Bronchial epithelial cell (primary cell): ENCODE data around the gene DNAH1. TPM values are rescaled to one million over a fixed set of nuclear protein-coding genes. Genes with fewer than 3 reads are reported as not detected.

Experiments
- DNase-seq: peaks from one replicate; pipeline ENCODE4 v3.0.0-alpha.2; 2010; ENCODE audit warnings: low read depth
- FAIRE-seq: peaks from 2 replicates; lab custom pipeline; 2011; peaks lifted over from hg19 to GRCh38; lab: Jason Lieb, UNC
- H3K27me3 ChIP-seq: 2 replicates; pipeline ENCODE4 v1.5.1; 2011; ENCODE audit warnings: low read length; ENCODE audit not compliant: control insufficient read depth, insufficient read depth
- H3K36me3 ChIP-seq: 2 replicates; pipeline ENCODE4 v1.5.1; 2011; ENCODE audit warnings: low read length; ENCODE audit not compliant: control insufficient read depth, insufficient read depth
- H3K4me3 ChIP-seq: 2 replicates; pipeline ENCODE4 v1.5.1; 2011; ENCODE audit warnings: mild to moderate bottlenecking, low read depth, low read length, control low read depth
- CTCF ChIP-seq: IDR thresholded peaks from 2 replicates; pipeline ENCODE4 v1.5.1; 2011; ENCODE audit warnings: mild to moderate bottlenecking, moderate library complexity, low read length, control low read depth, inconsistent platforms; ENCODE audit not compliant: insufficient read depth, severe bottlenecking
- total RNA-seq: library from RNA; depleted of rRNA; stranded (reverse); fragments of >200 nt; gene quantifications from 2 replicates; pipeline ENCODE4 v1.2.1, GENCODE V29; 2014

DNAH1 gene
- total RNA-seq, 1 donor from 2014 or later, result 0.79 TPM

- H3K27me3 ChIP-seq, result no peaks in the 10 kb centered on the region
- H3K36me3 ChIP-seq, result no peaks in the 10 kb centered on the region
- FAIRE-seq (no peak), DNase-seq (no peak)
- TF ChIP-seq CTCF, result no peak
- no peak overlapping the region for H3K4me3 ChIP-seq
Measured at GRCh38 chr3:52341123-52341522, 25.0 kb downstream of the DNAH1 start.

GRCh38 chr3:52343946-52344600, 28.0 kb downstream of the DNAH1 start:
- FAIRE-seq, result peak; percentile 36
- Histone ChIP-seq H3K36me3 (no peaks in the 10 kb centered on the region), H3K4me3 (no peak overlapping the region), H3K27me3 (no peaks in the 10 kb centered on the region)
- no peak for TF ChIP-seq CTCF
- DNase-seq, result no peak

- no peaks in the 10 kb centered on the region for H3K27me3 ChIP-seq
- FAIRE-seq (peak; percentile 58), DNase-seq (no peak)
- TF ChIP-seq CTCF, result no peak
- no peaks in the 10 kb centered on the region for H3K36me3 ChIP-seq
- H3K4me3 ChIP-seq, result no peak overlapping the region
Measured at GRCh38 chr3:52345521-52346109, 29.5 kb downstream of the DNAH1 start.

GRCh38 chr3:52346623-52347530, 30.8 kb downstream of the DNAH1 start:
- TF ChIP-seq CTCF, result no peak
- H3K27me3 ChIP-seq, result no peaks in the 10 kb centered on the region
- DNase-seq (peak; percentile 37), FAIRE-seq (peak; percentile 83)
- no peak overlapping the region for H3K4me3 ChIP-seq
- no peaks in the 10 kb centered on the region for H3K36me3 ChIP-seq

GRCh38 chr3:52347716-52348635, 31.9 kb downstream of the DNAH1 start:
- FAIRE-seq (no peak), DNase-seq (no peak)
- H3K27me3 ChIP-seq, result no peaks in the 10 kb centered on the region
- no peaks in the 10 kb centered on the region for H3K36me3 ChIP-seq
- no peak overlapping the region for H3K4me3 ChIP-seq
- no peak for TF ChIP-seq CTCF
